ENCODE measurements around the gene GABRB3.

GABRB3 gene

GRCh38 chr15:26624128-26624527 is 148.7 kb downstream of the GABRB3 start:
- DNase-seq: no peak

- DNase-seq: no peak
Observed at GRCh38 chr15:26623071-26623470, 149.8 kb downstream of the GABRB3 start.

- no peak for DNase-seq
Observed at GRCh38 chr15:26621816-26622215, 151.1 kb downstream of the GABRB3 start.

- DNase-seq: peak in 1 of 2 experiments; percentile 14
Observed at GRCh38 chr15:26620528-26621458, 152.1 kb downstream of the GABRB3 start.

GRCh38 chr15:26615927-26616302 is 157.0 kb downstream of the GABRB3 start:
- DNase-seq: no peak

GRCh38 chr15:26615188-26615926 is 157.5 kb downstream of the GABRB3 start:
- DNase-seq: no peak

- no peak for DNase-seq
Observed at GRCh38 chr15:26614734-26615133, 158.1 kb downstream of the GABRB3 start.

- DNase-seq: no peak
Observed at GRCh38 chr15:26598704-26599103, 174.2 kb downstream of the GABRB3 start.

GRCh38 chr15:26595611-26596010 is 177.3 kb downstream of the GABRB3 start:
- no peak for DNase-seq

- no peak for DNase-seq
Observed at GRCh38 chr15:26590676-26591075, 182.2 kb downstream of the GABRB3 start.

- no peak for DNase-seq
Observed at GRCh38 chr15:26582840-26583239, 190.0 kb downstream of the GABRB3 start.

GRCh38 chr15:26580943-26581342 is 191.9 kb downstream of the GABRB3 start:
- peak in 1 of 2 experiments; percentile 4 for DNase-seq

- peak; percentile 87 to 97 for DNase-seq
Observed at GRCh38 chr15:26572602-26573350, 200.1 kb downstream of the GABRB3 start.

GRCh38 chr15:26571346-26571745 is 201.5 kb downstream of the GABRB3 start:
- DNase-seq: no peak

- DNase-seq: no peak
Observed at GRCh38 chr15:26565542-26565941, 207.3 kb downstream of the GABRB3 start.

- no peak for DNase-seq
Observed at GRCh38 chr15:26564361-26564760, 208.5 kb downstream of the GABRB3 start.

- no peak for DNase-seq
Observed at GRCh38 chr15:26562336-26562735, 210.5 kb downstream of the GABRB3 start.

GRCh38 chr15:26561896-26562295 is 211.0 kb downstream of the GABRB3 start:
- DNase-seq: no peak

- DNase-seq: no peak
Observed at GRCh38 chr15:26561130-26561529, 211.7 kb downstream of the GABRB3 start.

GRCh38 chr15:26555898-26556297 is 217.0 kb downstream of the GABRB3 start:
- no peak for DNase-seq

- no peak for DNase-seq
Observed at GRCh38 chr15:26551473-26551872, 221.4 kb downstream of the GABRB3 start.

GRCh38 chr15:26550880-26551279 is 222.0 kb downstream of the GABRB3 start:
- no peak for DNase-seq

GRCh38 chr15:26537663-26538062 is 235.2 kb downstream of the GABRB3 start:
- no peak for DNase-seq

Data from NCI-H524 (cell line).